Transverse colon (tissue), 4 donors: Measurements from ENCODE around the gene GTF3C4. TPM values are rescaled to one million over a fixed set of nuclear protein-coding genes. Genes with fewer than 3 reads are reported as not detected.
"Not testable (repeated sequence)": the region's sequence is repeated elsewhere in the genome, so short reads cannot be mapped to it uniquely, and the experiment has no call there.

Experiments
- DNase-seq: peaks from one replicate; pipeline ENCODE4 v3.0.0-alpha.2; 2019
- H3K27ac ChIP-seq, 4 donors: fragments of 200-600 bp; sonication (generic); 2 replicates each; pipeline ENCODE4 v1.5.1; 2016 to 2018; ENCODE audit warnings: inconsistent platforms in 4 of 4
- H3K27me3 ChIP-seq: fragments of 200-600 bp; sonication (generic); 2 replicates; pipeline ENCODE4 v1.5.1; 2017; ENCODE audit warnings: inconsistent platforms
- H3K36me3 ChIP-seq, 4 donors: fragments of 200-600 bp; sonication (generic); 2 replicates each; pipeline ENCODE4 v1.5.1; 2017 to 2019; ENCODE audit warnings: inconsistent platforms in 4 of 4
- H3K4me1 ChIP-seq, 4 donors: fragments of 200-600 bp; sonication (generic); 2 replicates each; pipeline ENCODE4 v1.5.1; 2017 to 2020; ENCODE audit warnings: inconsistent platforms in 4 of 4
- H3K4me3 ChIP-seq, 4 donors: fragments of 200-600 bp; sonication (generic); 1 replicate in 1 of 4; 2 replicates in 3 of 4; pipeline versions ENCODE4 v1.5.1 to v1.6.1; 2017 to 2019; ENCODE audit warnings: inconsistent platforms in 4 of 4
- H3K9me3 ChIP-seq, 2 donors: fragments of 200-600 bp; sonication (generic); 2 replicates each; pipeline ENCODE4 v1.5.1; 2017 to 2019; ENCODE audit warnings: inconsistent platforms in 2 of 2
- CTCF ChIP-seq, 5 experiments: fragments of 200-600 bp in 3 of 5; fragments of 450-650 bp in 2 of 5; sonication (generic) in 3 of 5; IDR thresholded peaks; 1 replicate in 2 of 5; 2 replicates in 3 of 5; pipeline ENCODE4 v1.5.1; 2016 to 2017; ENCODE audit warnings: antibody characterized with exemption in 5 of 5, inconsistent platforms in 3 of 5, mild to moderate bottlenecking in 2 of 5, moderate library complexity in 1 of 5
- EP300 ChIP-seq: sonication (generic); formaldehyde crosslinking; IDR thresholded peaks from one replicate; pipeline ENCODE4 v1.6.1; 2017; ENCODE audit warnings: antibody characterized with exemption, low read depth
- POLR2A ChIP-seq: fragments of 450-650 bp; IDR thresholded peaks from one replicate; pipeline ENCODE4 v1.6.1; 2016; ENCODE audit warnings: antibody characterized with exemption, mild to moderate bottlenecking, moderate library complexity
- POLR2AphosphoS5 ChIP-seq, 3 donors: sonication (generic); formaldehyde crosslinking; IDR thresholded peaks; one replicate each; pipeline ENCODE4 v1.6.1; 2016; ENCODE audit warnings: antibody characterized with exemption in 3 of 3
- WGBS, 2 donors: methylation state at CpG; one replicate each; pipeline ENCODE4 v1.1.5; 2018; ENCODE audit warnings: low coverage in 1 of 2; 5-methylcytosine and 5-hydroxymethylcytosine counted together
- in situ Hi-C, 4 donors: fragments of 200-750 bp; cut with MboI; loops; one replicate each; pipeline versions ENCODE4 v1.15.0 to v1.15.1; 2017; ENCODE audit warnings: low sequenced_read_pairs in 3 of 4, low pct_ligation_motif_present in 1 of 4, low pct_unique_long_range_greater_than_20kb in 1 of 4
- intact Hi-C: fragments of 100-400 bp; cut with DNase I; formaldehyde crosslinking; loops from one replicate; pipeline ENCODE4 v1.15.1; 2023; ENCODE audit warnings: low total_unique reads
- total RNA-seq, 4 donors: library from RNA; depleted of rRNA; stranded (reverse); fragments of >200 nt; gene quantifications; one replicate each; pipeline ENCODE4 v1.1.0, GENCODE V29; 2016

GTF3C4 gene
- total RNA-seq, 4 donors from 2014 or later = 4.0 to 12.3 (median 8.8) TPM

- no peaks in the 10 kb centered on the region for H3K36me3 ChIP-seq
- in situ Hi-C loops = no loop called here
- intact Hi-C loops = no loop called here
Observed at GRCh38 chr9:132716007-132716406, 45.7 kb downstream of the GTF3C4 start.

GRCh38 chr9:132717326-132717945, 47.2 kb downstream of the GTF3C4 start:
- 57% methylated on average over 13 of the region's 13 CpGs; no CpG with 5 or more reads in 1 of the 2 donors for WGBS, 2 donors

More at GRCh38 chr9:132716007-132716406, 45.7 kb downstream of the GTF3C4 start:
- DNase-seq = no peak
- Histone ChIP-seq H3K4me3 (no peak overlapping the region), H3K4me1 (no peaks in the 10 kb centered on the region), H3K27ac (no peak overlapping the region), H3K27me3 (peaks cover 26% of the 10 kb centered on the region), H3K9me3 (no peaks in the 10 kb centered on the region)
- TF ChIP-seq POLR2A (no peak), CTCF (IDR thresholded peaks at IDR 0.05) (no peak), POLR2AphosphoS5 (IDR thresholded peaks at IDR 0.05) (no peak), EP300 (no peak)
- 83 to 94% methylated on average over 3 to 4 of the region's 4 CpGs for WGBS, 2 donors

GRCh38 chr9:132718381-132718928, 48.2 kb downstream of the GTF3C4 start:
- in situ Hi-C loops, H3K4me1 ChIP-seq, H3K36me3 ChIP-seq, H3K9me3 ChIP-seq, intact Hi-C loops, DNase-seq, H3K4me3 ChIP-seq, H3K27ac ChIP-seq: not testable (repeated sequence)
- peaks cover 26% of the 10 kb centered on the region for H3K27me3 ChIP-seq
- WGBS, 2 donors = 51 to 57% methylated on average over 6 to 8 of the region's 8 CpGs

More at GRCh38 chr9:132717326-132717945, 47.2 kb downstream of the GTF3C4 start:
- Histone ChIP-seq H3K4me3 (no peak overlapping the region), H3K9me3 (no peaks in the 10 kb centered on the region), H3K36me3 (no peaks in the 10 kb centered on the region), H3K4me1 (no peaks in the 10 kb centered on the region), H3K27ac (no peak overlapping the region), H3K27me3 (peaks cover 26% of the 10 kb centered on the region)
- no peak for DNase-seq
- intact Hi-C loops = no loop called here
- in situ Hi-C loops = no loop called here
- TF ChIP-seq CTCF (IDR thresholded peaks at IDR 0.05) (no peak), EP300 (no peak)

- no peaks in the 10 kb centered on the region for H3K36me3 ChIP-seq
- H3K4me3 ChIP-seq = no peak overlapping the region
- no peaks in the 10 kb centered on the region for H3K9me3 ChIP-seq
- intact Hi-C loops = no loop called here
- H3K4me1 ChIP-seq = no peaks in the 10 kb centered on the region
- DNase-seq = no peak
- WGBS, 2 donors = 94 to 100% methylated on average over 1 to 12 of the region's 12 CpGs
- no peak overlapping the region for H3K27ac ChIP-seq
- no peak for TF ChIP-seq POLR2A
- no peak for TF ChIP-seq EP300
- no peak for TF ChIP-seq CTCF (IDR thresholded peaks at IDR 0.05)
- TF ChIP-seq POLR2AphosphoS5 (IDR thresholded peaks at IDR 0.05) = no peak
- in situ Hi-C loops = no loop called here
- H3K27me3 ChIP-seq = peaks cover 26% of the 10 kb centered on the region
Observed at GRCh38 chr9:132721661-132722060, 51.4 kb downstream of the GTF3C4 start.
